UCSD-AML1 (cell line): ENCODE data around the gene POLG.
A peak's percentile ranks its signal among the peaks of the same experiment; 100 is the strongest.

Experiments used
- DNase-seq: peaks from one replicate; lab custom pipeline; 2025; ENCODE audit not compliant: unreplicated experiment; lab: John Stamatoyannopoulos, UW

Gene POLG

DNA sequence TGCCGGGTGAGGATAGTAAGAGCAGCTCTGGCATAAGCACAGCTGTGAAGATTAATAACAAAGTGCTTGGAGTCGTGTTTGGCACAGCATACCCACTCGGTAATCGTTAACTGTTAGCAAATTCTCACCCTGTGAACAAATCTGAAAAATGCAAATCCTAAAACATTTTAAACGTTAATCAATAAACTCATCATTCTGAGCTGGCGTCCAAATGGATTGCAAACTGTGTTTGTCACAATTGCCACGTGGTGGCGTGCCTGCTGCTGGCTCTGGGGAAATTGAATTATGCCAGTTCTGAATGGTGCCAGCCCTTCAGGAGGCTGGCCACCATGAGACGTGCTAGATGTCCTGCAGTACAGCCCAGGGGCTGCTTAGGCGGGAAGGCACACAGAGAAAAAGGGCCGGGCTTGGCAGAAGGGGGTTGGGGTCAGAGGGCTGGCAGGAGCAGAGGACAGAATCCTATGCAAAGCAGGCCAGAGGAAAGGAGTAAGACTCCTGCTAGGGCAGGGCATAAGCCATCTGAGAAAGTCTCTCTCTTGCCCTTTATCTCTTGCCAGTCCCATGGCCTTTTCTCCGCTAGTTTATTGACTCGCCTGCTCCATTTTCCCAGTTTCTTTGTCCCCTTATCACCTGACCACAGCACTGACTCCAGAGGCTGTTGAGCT lies 22.1 kb upstream of the POLG start:
- peak; percentile 27 for DNase-seq

- DNase-seq = no peak
These were observed 19.4 kb upstream of the POLG start for GRCh38 chr15:89353991-89354390.

DNA sequence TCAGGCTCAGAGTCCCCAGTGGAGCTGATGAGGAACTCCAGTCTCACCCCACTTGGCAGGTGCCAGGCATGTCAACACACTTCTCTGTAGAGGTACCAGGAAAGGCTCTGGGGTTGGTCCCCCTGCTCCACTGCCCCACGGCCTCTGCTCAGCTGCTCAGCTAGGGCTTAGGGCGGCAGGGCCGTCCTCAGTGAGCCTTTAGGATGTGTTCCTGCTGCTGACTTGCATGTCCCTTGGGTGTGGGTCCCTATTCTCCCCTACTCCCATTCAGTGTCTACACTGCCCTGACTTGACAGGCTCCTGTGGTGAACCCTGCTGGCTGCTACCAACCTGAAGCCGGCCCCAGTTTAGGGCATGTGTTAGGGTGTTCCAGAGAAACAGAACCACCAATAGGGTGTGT lies 17.9 kb upstream of the POLG start:
- no peak for DNase-seq

DNA sequence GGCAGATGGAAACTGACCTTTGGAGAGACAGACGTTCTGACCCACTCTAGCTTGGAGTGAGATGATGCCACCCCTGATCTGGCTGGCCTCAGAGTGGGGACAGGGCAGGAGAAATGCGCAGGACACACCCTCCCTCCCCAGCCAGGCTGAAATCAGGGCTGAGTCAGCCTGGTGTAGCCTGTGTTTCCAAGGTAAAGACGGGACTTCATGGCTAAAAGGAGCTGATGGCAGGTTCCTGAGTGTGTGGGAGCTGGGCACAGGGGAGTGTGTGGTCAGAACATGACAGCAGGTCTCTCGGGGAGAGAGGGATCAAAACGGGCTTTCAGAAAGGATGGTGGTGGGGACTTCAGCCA lies 14.6 kb upstream of the POLG start:
- no peak for DNase-seq

- DNase-seq = no peak
These were observed 12.1 kb upstream of the POLG start for GRCh38 chr15:89346516-89347231.

- DNase-seq = no peak
These were observed 10.6 kb upstream of the POLG start for GRCh38 chr15:89345248-89345647.

GRCh38 chr15:89342840-89343239 lies 8.2 kb upstream of the POLG start:
- DNase-seq = no peak

DNA sequence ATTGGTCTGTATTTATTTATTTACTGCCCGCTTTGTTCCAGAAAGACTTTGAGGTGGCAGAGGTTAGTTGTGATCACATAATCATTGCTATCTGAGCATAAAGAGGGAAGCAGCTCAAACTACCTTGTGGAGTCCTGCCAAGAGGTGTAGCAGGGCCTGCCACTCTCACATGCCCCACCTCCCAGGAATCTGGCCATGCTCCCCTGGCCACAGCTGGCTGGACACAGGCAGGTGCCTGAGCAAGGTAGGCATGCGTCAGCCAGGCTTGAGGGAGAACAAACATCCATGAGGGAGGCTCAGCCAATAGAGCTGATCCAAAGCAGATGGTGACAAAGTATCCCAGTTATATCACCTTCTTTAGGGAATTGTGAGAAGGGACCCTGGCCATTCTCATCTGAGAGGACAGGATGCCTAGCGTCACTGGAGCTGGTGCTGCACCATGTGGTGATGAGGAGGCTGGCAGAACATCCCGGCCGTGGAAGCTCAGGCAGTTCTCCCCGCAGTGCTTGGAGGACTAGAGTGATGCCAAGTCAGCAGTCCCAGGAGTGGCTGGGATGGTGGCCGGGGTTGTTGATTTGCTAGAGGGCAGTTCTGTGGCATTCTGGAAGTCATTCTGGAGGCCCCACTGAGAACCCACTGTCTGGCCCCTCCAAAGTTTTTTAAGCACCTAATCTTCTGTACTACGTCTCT lies 6.8 kb upstream of the POLG start:
- no peak for DNase-seq

DNA sequence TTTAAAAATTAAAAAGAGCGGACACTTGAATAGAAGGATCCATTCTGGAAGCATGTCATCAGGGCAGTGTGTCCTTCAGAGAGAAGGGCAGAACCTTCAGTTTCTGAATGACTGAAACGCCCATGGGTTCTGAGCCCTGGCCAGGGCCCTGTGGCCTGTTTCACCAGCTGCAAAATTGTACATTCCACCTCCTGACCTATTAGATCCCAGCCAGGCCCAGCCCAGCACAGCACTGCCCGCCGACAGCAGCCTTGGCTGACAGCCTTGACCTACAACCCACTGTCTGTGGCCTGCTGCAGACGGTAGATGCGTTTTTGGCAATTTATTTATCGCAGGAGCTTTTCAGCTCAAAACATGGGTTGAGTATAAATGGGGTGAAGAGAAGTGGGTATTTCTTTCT lies 5.9 kb upstream of the POLG start:
- no peak for DNase-seq

DNA sequence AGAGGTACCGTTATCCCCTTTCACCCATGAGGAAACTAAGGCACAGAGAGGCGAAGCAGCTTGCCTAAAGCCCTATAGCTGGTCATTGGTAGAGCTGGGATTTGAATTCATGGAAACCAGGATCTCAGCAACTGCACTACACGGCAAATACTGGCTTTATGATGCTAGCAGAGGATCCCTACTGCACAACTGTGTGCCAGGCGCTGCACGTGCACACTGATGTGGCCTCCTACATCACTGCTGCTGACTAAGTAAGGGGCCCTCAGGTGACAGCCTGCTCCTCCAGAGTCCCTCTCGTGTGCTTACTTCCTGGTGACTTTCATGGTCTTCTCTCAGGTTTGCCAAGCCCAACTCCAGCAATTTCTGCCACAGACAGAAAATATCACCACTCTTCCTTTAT lies 3.4 kb upstream of the POLG start:
- DNase-seq = no peak

GRCh38 chr15:89335298-89336041 lies 846 bp upstream of the POLG start:
- no peak for DNase-seq

GRCh38 chr15:89333959-89334509 lies 590 bp downstream of the POLG start:
- no peak for DNase-seq

- no peak for DNase-seq
These were observed 1.4 kb downstream of the POLG start for GRCh38 chr15:89333011-89333860.

GRCh38 chr15:89332446-89332845 lies 2.2 kb downstream of the POLG start:
- DNase-seq = no peak

- no peak for DNase-seq
These were observed 3.6 kb downstream of the POLG start for GRCh38 chr15:89330881-89331595.

DNA sequence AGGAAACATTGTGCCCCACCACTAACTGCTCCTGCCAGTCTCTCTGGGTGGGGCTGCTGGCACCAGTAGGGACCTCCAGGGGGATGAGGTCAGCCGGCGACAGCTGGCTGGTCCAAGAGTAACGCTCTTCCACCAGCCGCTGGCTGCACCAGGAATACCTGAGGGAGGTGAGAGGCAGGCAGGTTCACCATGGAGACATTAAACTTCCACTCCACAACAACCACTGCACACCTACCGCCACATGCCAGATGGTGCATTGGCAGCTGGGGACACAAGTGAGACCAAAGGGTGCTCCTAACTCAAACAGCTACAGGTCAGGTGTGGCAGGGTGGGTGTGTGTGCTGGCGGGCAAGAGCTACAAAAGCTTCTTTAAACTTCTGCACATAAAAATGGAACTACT lies 4.5 kb downstream of the POLG start:
- DNase-seq = no peak

GRCh38 chr15:89329329-89330084 lies 5.1 kb downstream of the POLG start:
- DNase-seq = no peak

DNA sequence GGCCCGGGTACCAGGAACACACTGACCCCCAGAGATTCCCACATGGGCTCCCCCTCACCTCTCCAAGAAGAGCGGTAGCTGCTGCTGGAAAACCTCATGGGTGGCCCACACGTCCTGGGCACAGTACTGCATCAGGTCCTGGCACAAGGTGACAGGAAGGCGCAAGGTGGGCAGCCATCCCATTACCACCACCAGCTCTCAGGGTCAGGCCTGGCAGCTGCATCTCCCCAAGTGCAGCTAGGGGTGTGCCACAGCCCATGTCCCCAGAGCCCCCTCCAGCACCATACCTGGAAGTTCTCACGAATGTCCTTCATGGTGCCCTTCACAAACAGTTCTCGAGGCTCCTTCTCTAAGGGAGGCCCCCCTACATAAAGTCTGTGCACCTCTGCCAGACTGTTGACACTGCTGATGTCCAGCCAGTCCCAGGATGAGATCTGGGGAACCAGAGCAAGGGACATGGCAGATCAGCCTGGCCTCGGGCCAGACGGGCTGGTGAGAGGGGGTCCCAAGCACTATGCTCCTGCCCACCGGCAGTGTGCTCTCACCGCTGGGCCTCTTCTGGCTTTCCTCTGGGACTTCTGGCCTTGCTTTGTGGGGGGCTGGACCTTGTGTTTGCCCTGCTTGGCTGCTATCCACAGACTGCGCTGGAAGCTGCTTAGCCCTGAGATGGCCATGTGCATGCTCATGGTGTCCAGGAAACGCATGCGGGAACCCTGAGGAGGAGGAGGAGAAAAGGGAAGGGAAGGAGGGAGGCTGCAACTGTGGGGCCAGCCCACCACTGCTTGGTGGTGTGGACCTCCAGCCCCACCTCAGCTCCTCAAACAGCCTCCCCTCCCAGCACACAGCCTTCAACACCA lies 6.0 kb downstream of the POLG start:
- DNase-seq = no peak
